ENCODE results near the gene DDI1. TPM values are rescaled to one million over a fixed set of nuclear protein-coding genes. Genes with fewer than 3 reads are reported as not detected.

The DDI1 gene
- total and polyA plus RNA-seq, 2 of the 13 experiments (the other 11 are each of a cell fraction or from before 2014, with no cell fraction given) = not detected

DNA sequence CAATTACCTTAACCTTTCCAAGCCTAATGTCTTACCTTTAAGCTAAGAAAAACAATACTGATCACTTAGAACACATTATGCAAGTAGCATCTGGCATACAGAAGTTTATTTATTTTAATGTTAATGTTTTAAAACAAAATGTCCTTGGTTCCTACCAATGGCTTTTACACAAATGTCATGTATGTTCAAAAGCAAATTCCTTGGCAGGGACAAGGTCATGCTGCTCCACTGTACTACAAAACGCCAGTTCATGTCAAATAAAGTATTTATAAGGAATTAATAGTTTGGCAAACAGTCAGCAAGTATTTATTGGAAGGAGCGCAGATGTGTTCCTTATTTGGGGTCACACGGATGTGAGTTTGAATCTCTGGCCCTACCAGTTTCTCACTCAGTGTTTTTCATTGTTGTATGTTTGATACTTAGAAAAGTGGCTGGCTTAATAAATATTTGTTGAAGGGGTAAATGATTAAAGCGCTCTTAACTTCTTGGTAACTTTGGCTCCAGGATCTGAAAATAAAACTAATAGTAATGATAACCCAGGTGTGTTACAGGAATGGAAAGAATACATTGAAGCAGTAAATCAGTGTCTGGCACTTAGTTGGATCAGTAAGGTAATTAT is 18.6 kb downstream of the DDI1 start:
- Histone ChIP-seq H3K9ac (ENCODE audit: insufficient read depth, low read depth, low read length) (no peak overlapping the region), H3K4me3 (replicated peaks in 1 of 3; ENCODE audit: insufficient read depth in 1 of 3, low read depth in 2 of 3, low read length in 3 of 3) (no peak overlapping the region), H3K9me3 (ENCODE audit: low read length) (no peaks in the 10 kb centered on the region), H3K27ac (ENCODE audit: extremely low read length, insufficient read depth, low read length) (no peak overlapping the region), H3K27me3 (ENCODE audit: control insufficient read depth in 1 of 2, insufficient read depth in 2 of 2, low read length in 2 of 2) (no peaks in the 10 kb centered on the region), H3K36me3 (replicated peaks in 1 of 2; ENCODE audit: control insufficient read depth in 1 of 2, insufficient read depth in 2 of 2, low read length in 2 of 2) (no peaks in the 10 kb centered on the region), H3K79me2 (ENCODE audit: insufficient read depth, low read length) (no peaks in the 10 kb centered on the region), H3K4me1 (ENCODE audit: insufficient read depth, low read length) (no peaks in the 10 kb centered on the region), H2AFZ (ENCODE audit: low read length) (no peak overlapping the region), H4K20me1 (ENCODE audit: insufficient read depth, low read length) (no peaks in the 10 kb centered on the region), H3K4me2 (ENCODE audit: low read depth, low read length) (no peak overlapping the region)
- in situ Hi-C loops (cut with HindIII; ENCODE audit: extremely low pct_ligation_motif_present, low pct_unique_long_range_greater_than_20kb) (no loop called here), intact Hi-C loops (cut with micrococcal nuclease; ENCODE audit: unreplicated experiment) (no loop called here)
- CTCF ChIA-PET (ENCODE audit: low intra/inter-chr PET ratio, low total read pairs) = no interaction called here
- ATAC-seq = no peak
- no TSS peak for BruUV-seq (replicated peaks)
- FAIRE-seq = no peak
- no peak for TF ChIP-seq TARDBP (CRISPR knock-in tag; IDR thresholded peaks at IDR 0.05)
- TF ChIP-seq, protein P1, sequence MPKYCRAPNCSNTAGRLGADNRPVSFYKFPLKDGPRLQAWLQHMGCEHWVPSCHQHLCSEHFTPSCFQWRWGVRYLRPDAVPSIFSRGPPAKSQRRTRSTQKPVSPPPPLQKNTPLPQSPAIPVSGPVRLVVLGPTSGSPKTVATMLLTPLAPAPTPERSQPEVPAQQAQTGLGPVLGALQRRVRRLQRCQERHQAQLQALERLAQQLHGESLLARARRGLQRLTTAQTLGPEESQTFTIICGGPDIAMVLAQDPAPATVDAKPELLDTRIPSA (CRISPR knock-in tag; IDR thresholded peaks at IDR 0.05; ENCODE audit: borderline replicate concordance) = no peak
- TF ChIP-seq GTF3A (CRISPR knock-in tag; conservative IDR thresholded peaks at IDR 0.05) = no peak
- TF ChIP-seq SKI (IDR thresholded peaks at IDR 0.05; ENCODE audit: partially characterized antibody) = no peak
- no peak for TF ChIP-seq HOXA9 (CRISPR knock-in tag; IDR thresholded peaks at IDR 0.05; ENCODE audit: borderline replicate concordance)
- no peak for TF ChIP-seq GMEB1 (CRISPR knock-in tag; IDR thresholded peaks at IDR 0.05; ENCODE audit: borderline replicate concordance)
- TF ChIP-seq ZNF619 (CRISPR knock-in tag; IDR thresholded peaks at IDR 0.05) = no peak
- no peak for DNase-seq (ENCODE audit: low spot score)
- POLR2A ChIA-PET = no interaction called here
- 30% methylated on average over 4 of the region's 4 CpGs for WGBS (ENCODE audit: low lambda C conversion rate)
